CD4-positive, alpha-beta T cell treated with Interleukin-12 subunit alpha and Interleukin-12 subunit beta, for 1 hour (primary cell): ENCODE measurements around the gene VPS36.
A peak's percentile ranks its signal among the peaks of the same experiment; 100 is the strongest.
"Not testable (repeated sequence)": the region's sequence is repeated elsewhere in the genome, so short reads cannot be mapped to it uniquely, and the experiment has no call there.

Experiments used
- DNase-seq: peaks from one replicate; pipeline ENCODE4 v3.0.0-alpha.2; 2020

Gene VPS36, protein sequence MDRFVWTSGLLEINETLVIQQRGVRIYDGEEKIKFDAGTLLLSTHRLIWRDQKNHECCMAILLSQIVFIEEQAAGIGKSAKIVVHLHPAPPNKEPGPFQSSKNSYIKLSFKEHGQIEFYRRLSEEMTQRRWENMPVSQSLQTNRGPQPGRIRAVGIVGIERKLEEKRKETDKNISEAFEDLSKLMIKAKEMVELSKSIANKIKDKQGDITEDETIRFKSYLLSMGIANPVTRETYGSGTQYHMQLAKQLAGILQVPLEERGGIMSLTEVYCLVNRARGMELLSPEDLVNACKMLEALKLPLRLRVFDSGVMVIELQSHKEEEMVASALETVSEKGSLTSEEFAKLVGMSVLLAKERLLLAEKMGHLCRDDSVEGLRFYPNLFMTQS

GRCh38 chr13:52450012-52450792 lies at the start of gene VPS36:
Gene VPS36, minus strand, starts transcription at chr13:52450634. Its CDS starts 40 bp downstream, at chr13:52450594.
- DNase-seq: peak; percentile 96

GRCh38 chr13:52497979-52498378 lies 47.5 kb upstream of the VPS36 start:
- DNase-seq: peak; percentile 10

GRCh38 chr13:52494241-52494640 lies 43.8 kb upstream of the VPS36 start:
- DNase-seq: not testable (repeated sequence)

DNA sequence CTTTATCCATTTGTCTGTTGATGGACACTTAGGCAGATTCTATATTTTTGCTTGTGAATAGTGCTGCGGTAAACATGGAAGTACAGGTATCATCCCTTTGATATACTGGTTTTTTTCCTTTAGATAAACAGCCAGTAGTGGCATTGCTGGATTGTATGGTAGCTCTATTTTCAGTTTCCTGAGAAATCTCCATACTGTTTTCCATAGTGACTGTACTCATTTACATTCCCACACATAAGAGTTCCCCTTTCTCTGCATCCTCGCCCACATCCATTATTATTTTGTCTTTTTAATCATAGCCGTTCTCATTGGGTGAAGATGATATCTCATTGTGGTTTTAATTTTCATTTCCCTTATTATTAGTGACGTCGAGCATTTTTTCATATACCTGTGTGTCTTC lies 40.6 kb upstream of the VPS36 start:
- not testable (repeated sequence) for DNase-seq

GRCh38 chr13:52488763-52489162 lies 38.3 kb upstream of the VPS36 start:
- not testable (repeated sequence) for DNase-seq

- not testable (repeated sequence) for DNase-seq
Measured at GRCh38 chr13:52487078-52487477, 36.6 kb upstream of the VPS36 start.

GRCh38 chr13:52480677-52481428 lies 30.4 kb upstream of the VPS36 start:
- DNase-seq: not testable (repeated sequence)

DNA sequence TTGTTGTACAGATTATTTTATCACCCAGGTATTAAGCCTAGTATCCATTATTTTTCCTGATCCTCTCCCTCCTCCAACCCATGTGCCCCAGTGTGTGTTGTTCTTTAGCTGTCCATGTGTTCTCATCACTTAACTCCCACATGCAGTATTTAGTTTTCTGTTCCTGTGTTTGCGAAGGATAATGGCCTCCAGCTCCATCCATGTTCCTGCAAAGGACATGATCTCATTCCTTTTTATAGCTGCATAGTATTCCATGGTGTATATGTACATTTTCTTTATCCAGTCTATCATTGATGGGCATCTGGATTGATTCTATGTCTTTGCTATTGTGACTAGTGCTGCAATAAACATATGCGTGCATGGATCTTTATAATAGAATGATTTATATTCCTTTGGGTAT lies 18.1 kb upstream of the VPS36 start:
- DNase-seq: not testable (repeated sequence)

- no peak for DNase-seq
Measured at GRCh38 chr13:52463526-52463925, 13.1 kb upstream of the VPS36 start.

GRCh38 chr13:52461265-52461664 lies 10.8 kb upstream of the VPS36 start:
- no peak for DNase-seq

DNA sequence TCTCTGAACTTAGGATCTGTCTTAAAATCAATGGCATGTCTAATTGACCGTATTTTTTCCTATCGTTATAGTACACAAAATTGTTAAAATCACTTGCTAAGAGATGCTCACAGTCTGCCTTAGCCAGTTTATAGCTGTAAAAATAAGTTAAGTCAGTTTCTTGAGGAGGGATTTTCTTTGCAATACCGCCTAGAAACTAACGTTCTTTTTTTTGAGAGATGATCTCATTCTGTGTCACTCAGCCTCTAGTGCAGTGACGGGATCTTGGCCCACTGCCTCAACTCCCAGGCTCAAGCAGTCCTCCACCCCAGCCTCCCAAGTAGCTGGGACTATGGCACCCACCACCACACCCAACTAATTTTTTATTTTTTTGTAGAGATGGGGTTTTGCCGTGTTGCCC lies 9.2 kb upstream of the VPS36 start:
- no peak for DNase-seq

DNA sequence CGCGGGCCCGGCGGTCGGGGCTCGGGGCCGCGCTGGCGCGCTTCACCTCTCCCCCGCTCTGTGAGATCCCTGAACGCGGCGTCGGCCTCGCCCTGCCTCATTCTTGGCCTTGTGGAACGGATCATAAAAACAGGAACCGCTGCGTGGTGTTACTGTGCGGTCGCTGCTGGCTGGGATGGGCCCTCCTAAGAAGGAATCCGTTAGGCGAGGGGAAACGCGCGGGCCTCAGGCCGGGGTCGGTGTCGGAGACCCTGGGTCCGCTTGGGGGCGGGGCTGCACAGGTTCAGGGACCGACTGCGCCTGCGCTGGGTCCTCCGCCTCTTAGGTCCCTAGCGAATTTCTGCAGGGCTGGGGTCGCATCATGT lies 5.2 kb upstream of the VPS36 start:
- DNase-seq: peak; percentile 77

DNA sequence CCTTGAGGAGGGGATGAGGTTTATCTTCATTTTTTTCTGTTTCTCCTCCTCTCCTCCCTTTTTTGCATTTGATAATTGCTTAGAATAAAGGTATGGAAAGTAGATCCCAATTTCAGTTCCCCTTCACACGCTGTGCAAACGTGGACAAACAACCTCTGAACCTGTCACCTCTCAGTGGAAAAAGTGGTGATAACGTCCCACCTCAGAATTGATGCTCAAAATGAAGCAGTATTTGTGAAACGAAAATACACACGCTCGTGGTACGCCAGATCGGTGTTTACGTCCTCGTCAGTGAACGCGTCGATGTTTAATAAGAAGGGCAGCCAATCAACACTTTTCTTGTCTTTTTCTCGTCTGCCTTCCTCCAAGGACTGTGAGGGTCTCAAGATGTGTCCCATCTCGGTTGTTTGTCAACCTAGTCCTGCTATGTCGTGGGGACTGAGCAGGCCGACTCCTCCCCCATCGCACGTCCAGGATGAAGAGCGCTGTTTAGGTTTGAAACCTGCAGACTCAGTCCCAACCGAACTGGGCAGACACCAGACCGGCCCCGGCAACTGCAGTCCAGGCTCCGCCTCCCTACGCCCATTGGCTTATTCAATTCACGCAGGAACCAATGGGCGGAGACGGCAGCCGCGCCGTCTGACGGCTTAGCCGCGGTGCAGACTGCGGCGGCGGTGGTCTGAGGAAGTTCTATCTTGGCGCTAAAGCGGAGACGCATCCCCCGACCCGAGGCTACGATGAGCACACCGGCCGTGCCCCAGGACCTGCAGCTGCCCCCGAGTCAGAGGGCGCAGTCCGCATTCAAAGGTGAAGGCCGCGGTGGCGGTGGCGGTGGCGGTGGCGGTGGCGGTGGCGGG lies 4.6 kb upstream of the VPS36 start, which contains the start of gene CKAP2:
TSS of gene CKAP2 (plus strand) at position 659 of the 857 bp plus-strand sequence. CDS start at position 738, 79 bp downstream.
- DNase-seq: peak; percentile 94

- DNase-seq: peak; percentile 44
Measured at GRCh38 chr13:52454459-52454819, 4.0 kb upstream of the VPS36 start.

DNA sequence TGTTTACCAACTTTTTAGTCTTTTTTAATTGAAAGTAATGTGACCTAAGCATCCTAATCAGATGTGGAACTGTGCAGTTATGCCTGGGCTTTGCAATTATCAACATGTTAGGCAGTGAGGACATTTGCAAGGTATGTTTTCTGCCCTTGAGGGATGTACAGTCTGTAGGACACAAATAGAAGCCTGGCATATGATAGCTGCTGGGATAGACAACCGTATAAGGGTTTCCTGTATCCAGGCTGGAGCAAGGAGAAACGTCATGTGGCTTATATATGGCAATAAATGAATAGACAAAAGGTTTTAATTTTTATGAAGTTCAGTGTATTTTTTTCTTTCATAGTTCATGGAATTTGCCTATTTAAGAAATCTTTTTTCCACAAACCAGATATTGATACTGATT lies 2.0 kb upstream of the VPS36 start:
- DNase-seq: no peak

- no peak for DNase-seq
Measured at GRCh38 chr13:52451135-52451804, 836 bp upstream of the VPS36 start.

- DNase-seq: no peak
Measured at GRCh38 chr13:52450793-52451116, 321 bp upstream of the VPS36 start.

- no peak for DNase-seq
Measured at GRCh38 chr13:52449331-52450011, 963 bp downstream of the VPS36 start.

DNA sequence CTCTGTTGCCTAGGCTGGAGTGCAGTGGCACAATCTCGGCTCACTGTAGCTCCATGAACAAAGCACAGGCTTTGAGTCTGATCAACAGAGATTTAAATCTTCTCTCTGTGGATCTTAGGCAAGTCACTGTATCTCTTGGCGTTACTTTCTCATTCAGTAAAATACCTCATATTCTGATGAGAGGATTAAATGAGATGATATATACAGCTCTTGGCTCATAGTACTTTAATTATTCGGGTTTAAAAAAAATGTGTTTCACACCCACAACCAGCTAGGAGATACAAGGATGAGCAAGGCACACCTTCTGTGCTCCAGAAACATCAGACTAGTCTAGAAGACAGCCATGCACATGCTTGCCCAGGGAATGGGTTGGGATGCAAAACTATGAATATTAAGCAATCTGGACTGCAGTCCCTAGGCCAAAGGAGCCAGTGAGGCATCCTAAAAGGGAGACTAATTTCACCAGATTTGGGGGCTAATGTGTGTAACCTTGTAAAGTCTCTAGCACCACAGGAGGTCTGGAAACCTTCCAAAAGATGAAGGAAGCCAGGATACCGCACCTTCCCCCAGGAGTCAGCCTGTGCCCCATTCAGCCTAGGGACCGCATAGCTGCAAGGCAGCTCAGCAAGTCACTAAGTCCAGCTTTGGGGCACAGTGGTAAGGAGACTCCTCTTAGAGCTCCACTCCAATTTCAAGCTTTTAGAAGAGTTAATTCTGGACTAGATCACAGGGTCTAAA lies 2.5 kb downstream of the VPS36 start:
- no peak for DNase-seq

- no peak for DNase-seq
Measured at GRCh38 chr13:52447354-52447753, 3.1 kb downstream of the VPS36 start.

- no peak for DNase-seq
Measured at GRCh38 chr13:52446265-52446664, 4.2 kb downstream of the VPS36 start.
